Measurements from ENCODE around the gene CDH4. TPM values are rescaled to one million over a fixed set of nuclear protein-coding genes. Genes with fewer than 3 reads are reported as not detected.

The CDH4 gene
- total RNA-seq, 2 donors from 2014 or later: not detected

DNA sequence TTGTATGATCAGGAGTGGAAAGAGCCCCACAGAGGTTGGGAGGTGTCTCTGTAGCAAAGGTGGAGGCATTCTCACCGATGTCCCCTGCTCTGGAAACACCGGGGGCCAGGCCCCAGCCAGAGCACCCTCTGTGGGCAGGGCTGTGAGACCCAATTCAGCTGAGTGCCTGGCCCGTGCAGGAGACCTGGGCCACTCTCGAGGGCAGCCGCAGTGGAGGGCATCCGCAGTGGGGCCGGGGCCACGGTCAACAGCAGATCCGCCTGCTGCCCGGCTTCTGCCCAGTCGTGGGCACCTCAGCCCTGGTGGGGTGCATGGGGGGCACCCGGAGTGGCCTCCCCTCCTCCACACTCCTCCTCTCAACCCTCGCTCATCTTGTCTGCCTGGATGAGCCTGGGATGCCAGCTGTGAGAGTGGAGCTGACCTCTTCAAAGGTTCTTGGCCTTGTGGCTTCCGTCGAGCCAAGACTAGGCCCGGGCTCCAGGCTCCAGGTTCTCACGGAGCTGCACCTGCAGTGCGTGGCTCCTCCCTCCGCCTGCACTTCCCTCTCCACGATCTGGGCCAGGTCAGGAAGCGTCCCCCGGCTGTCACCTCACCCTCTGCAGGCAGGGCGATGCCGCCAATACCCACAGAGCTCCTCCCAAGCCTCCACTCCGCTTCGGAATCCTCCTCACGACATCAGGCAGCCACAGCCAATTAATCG is 678.9 kb downstream of the CDH4 start:
- H3K4me3 Mint-ChIP-seq: no peak overlapping the region
- no peaks in the 10 kb centered on the region for H3K36me3 Mint-ChIP-seq
- H3K9me3 Mint-ChIP-seq: no peaks in the 10 kb centered on the region
- no peak overlapping the region for H3K27ac Mint-ChIP-seq
- no peak for ATAC-seq
- no peak for DNase-seq (ENCODE audit: low spot score)
- peaks cover 0 to 11% of the 10 kb centered on the region in 2 donors for H3K4me1 Mint-ChIP-seq (ENCODE audit: low read depth in 2 of 2)
- no peaks in the 10 kb centered on the region for H3K27me3 Mint-ChIP-seq

DNA sequence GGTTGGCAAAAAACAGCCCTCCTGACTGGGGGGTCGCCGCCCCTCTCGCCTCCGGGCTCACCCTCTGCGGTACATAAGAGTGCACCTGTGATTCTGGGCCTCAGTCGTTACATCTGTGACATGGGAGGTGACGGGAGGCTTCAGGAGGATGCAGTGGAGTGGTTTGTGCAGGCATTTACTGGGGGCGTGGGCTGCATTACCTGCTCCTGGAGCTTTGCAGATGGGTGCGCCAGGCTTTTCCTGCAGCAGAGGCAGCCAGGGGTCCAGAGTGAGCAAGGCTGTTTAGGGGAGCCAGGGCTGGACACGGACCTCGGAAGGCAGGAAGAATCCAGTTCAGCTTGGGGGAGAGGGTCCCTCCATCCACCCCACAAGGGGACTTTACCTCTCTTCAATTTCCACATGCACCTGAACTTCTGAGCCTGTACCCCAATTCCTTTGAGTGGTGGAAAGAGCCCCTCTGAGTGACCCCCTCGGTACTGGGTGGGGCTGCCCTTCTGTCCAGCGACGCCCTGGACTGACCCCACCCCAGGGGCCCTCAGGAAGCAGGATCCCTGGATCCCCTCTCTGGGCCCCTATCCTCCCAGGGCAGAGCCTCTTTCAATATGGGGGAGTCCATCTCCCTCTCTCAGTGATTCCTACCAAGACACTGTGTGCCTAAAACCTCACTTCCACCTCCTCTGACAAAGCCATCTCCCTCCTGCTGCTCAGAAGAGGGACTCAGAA is 679.6 kb downstream of the CDH4 start:
- DNase-seq (ENCODE audit: low spot score) (no peak), ATAC-seq (no peak)
- Mint-ChIP-seq H3K27me3 (no peaks in the 10 kb centered on the region), H3K4me1 (ENCODE audit: low read depth in 2 of 2) (peaks cover 0 to 11% of the 10 kb centered on the region in 2 donors), H3K36me3 (no peaks in the 10 kb centered on the region), H3K27ac (no peak overlapping the region), H3K9me3 (no peaks in the 10 kb centered on the region), H3K4me3 (no peak overlapping the region)

DNA sequence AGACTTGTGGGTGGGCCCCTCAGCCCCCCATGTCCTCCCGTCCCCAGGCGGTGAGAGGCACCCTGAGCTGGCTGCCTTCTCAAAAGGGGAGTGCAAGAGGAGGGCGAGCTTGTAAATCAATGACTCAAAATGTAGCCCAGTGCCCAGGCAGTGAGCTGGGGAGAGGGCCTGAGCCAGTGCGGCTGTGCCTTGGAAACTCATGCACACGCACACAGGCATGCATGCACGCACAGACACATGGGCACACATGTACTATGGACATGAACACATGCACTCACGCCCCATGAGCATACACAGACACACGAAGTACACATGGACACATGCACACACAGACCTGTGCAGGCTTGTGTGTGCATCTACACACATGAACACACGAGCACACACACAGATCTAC is 680.1 kb downstream of the CDH4 start:
- Mint-ChIP-seq H3K4me3 (no peak overlapping the region), H3K27ac (no peak overlapping the region), H3K4me1 (ENCODE audit: low read depth in 2 of 2) (peaks cover 0 to 11% of the 10 kb centered on the region in 2 donors), H3K9me3 (no peaks in the 10 kb centered on the region), H3K36me3 (no peaks in the 10 kb centered on the region), H3K27me3 (no peaks in the 10 kb centered on the region)
- ATAC-seq: no peak
- DNase-seq (ENCODE audit: low spot score): no peak

DNA sequence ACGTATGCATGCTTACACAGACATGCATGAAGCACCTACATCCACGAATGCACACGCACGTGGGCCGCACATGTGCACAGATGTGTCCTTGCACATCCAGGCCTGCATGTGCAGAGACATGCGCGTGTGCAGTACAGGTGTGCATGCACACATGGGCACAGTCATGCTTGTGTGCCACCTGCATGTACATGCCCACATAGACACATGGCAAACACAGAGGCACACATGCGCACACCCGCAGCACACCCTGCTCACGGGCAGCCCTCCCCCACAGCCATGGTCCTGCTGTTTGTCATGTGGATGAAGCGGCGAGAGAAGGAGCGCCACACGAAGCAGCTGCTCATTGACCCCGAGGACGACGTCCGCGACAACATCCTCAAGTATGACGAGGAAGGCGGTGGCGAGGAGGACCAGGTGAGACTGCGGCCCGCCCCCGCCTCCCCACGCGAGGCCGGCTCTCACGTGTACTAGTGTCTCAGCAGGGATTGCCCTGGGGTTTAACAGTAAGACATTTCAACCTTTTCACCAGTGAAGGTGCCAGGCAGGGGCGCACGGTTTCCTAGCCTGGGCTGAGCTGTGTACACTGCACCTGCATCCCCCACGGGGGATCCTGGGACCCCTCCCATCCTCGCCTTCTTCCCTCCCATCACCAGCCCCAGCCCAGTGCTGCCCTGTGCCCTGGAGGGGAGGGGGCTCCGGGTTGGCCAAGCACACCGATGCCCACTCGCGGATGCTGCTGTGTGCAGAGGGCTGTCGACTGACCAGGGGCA is 680.8 kb downstream of the CDH4 start:
- ATAC-seq (no peak), DNase-seq (ENCODE audit: low spot score) (no peak)
- Mint-ChIP-seq H3K9me3 (no peaks in the 10 kb centered on the region), H3K27ac (no peak overlapping the region), H3K27me3 (no peaks in the 10 kb centered on the region), H3K4me1 (ENCODE audit: low read depth in 2 of 2) (peaks cover 0 to 11% of the 10 kb centered on the region in 2 donors), H3K4me3 (no peak overlapping the region), H3K36me3 (no peaks in the 10 kb centered on the region)

DNA sequence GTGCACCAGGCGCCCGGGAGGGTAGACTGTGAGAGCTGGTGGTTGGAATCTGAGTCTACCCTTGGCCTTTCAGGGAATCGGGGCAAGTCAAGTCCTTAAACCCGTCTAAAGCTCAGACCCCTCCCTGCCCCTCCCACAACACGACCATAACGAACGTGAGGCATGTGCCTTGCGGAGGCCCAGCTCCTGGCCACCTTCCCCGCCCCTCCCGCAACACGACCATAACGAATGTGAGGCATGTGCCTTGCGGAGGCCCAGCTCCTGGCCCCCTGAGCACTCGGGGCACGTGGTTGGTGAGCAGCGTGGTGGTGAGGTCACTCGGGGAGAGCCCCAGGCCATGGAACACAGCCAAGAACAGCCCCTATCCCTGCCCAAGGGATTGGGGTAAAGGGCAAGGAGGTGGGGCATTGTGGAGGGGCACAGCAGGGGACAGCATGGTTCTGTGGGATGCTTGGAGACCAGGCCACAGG is 681.5 kb downstream of the CDH4 start:
- H3K27ac Mint-ChIP-seq: no peak overlapping the region
- peaks cover 0 to 11% of the 10 kb centered on the region in 2 donors for H3K4me1 Mint-ChIP-seq (ENCODE audit: low read depth in 2 of 2)
- H3K27me3 Mint-ChIP-seq: no peaks in the 10 kb centered on the region
- no peak overlapping the region for H3K4me3 Mint-ChIP-seq
- ATAC-seq (no peak), DNase-seq (ENCODE audit: low spot score) (no peak)
- H3K36me3 Mint-ChIP-seq: no peaks in the 10 kb centered on the region
- no peaks in the 10 kb centered on the region for H3K9me3 Mint-ChIP-seq

DNA sequence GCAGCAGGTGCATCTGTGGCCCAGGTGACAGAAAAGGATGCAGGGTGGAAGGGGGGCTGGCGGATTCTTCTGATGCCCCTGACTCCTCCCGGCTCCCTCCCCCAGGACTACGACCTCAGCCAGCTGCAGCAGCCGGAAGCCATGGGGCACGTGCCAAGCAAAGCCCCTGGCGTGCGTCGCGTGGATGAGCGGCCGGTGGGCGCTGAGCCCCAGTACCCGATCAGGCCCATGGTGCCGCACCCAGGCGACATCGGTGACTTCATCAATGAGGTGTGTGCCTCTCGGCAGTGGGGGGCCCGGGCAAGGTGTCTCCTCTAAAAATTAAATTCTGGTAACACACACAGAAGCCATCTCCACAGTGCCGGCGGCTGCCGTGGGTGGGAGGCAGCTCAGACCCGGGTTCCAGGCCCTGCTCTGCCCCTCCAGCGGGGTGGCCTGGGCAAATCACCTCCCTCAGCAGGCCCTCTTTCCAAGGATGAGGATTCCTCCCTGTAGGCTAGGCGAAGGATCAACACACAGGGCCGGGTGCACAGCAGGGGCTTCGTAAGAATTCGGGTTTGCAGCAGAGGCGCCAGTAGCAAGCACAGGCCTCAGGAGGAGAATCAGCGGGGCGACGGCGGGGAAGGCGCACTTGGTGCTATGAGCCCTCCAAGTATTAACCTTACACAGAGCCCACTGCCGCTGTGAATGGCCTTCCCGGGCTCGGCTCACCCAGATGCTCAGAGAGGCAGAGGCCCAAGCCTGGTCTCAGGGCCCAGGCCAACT is 682.1 kb downstream of the CDH4 start:
- Mint-ChIP-seq H3K4me1 (ENCODE audit: low read depth in 2 of 2) (peaks cover 0 to 11% of the 10 kb centered on the region in 2 donors), H3K9me3 (no peaks in the 10 kb centered on the region), H3K36me3 (no peaks in the 10 kb centered on the region), H3K27me3 (no peaks in the 10 kb centered on the region), H3K27ac (no peak overlapping the region), H3K4me3 (no peak overlapping the region)
- ATAC-seq: no peak
- no peak for DNase-seq (ENCODE audit: low spot score)

DNA sequence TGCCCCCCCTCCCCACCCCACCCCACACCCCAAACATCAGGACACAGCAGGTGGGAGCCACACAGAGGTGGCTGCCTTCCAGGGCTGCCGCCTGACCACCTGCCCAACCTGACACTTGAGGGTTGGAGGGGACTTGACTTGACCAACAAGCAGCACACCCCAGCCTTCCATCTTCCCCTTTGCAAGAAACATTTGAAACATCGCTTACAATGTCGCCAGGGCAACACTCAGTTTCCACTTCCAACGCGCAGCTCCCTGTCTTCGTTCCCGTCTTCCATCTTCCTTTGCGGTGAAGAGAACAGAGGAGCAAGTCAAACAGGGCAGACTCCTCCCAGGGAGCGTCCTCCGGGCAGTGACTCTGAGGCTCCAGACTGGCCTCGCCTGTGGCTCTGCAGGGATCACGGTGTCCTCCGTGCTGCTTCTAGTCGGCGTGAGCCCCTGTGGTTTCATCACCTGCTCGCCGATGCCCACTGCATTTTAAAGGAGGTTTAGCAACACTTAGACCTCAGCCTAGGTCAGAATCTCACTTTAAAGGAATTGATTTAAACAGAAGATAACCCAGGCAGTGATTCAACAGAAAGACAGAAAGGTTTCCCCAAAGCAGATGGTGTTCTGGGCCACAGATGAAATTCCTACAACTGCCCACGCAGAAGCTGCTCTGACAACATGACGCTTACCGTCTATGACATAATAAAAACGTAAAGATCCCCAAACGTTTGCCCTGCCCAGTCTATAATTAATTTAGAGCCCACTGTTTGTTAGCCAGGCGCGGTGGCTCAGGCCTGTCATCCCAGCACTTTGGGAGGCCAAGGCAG is 682.9 kb downstream of the CDH4 start:
- Mint-ChIP-seq H3K27ac (no peak overlapping the region), H3K4me3 (no peak overlapping the region), H3K36me3 (no peaks in the 10 kb centered on the region), H3K4me1 (ENCODE audit: low read depth in 2 of 2) (peaks cover 0 to 11% of the 10 kb centered on the region in 2 donors), H3K9me3 (no peaks in the 10 kb centered on the region), H3K27me3 (no peaks in the 10 kb centered on the region)
- DNase-seq (ENCODE audit: low spot score) (no peak), ATAC-seq (no peak)

DNA sequence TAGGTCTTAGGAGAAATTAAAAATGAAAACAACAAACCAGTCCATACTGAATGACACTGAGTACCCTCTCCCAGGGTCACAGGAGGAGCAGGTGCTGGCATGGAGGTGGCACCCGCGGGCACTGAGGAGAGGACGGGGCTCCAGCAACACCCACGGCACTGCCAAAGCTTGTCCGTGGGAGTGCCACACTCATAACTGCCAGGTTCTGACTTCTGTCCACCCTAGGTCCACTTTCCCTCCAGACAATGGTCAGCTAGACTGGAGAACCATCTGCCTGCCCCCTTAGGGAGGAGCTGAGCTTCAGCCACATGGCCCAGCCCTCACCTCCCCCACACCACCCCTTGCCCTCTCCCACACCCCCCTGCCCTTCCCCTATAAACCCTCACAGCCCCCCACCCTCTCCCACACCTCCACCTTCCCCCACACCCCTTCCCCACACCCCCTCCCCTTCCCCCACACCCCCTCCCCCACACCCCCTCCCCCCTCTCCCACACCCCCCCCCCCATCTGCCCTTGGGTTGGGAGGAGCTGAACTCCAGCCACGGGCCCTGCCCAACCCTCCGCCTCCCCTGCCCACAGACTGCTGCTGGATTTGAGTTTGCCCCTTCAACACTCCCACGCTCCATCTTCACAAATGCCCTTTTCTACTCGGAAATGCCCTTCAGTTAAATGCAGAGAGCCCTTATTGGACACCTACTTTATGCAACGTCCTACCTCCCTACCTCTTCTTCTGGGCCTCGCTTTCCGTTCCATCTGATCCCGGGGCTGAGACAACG is 684.1 kb downstream of the CDH4 start:
- Mint-ChIP-seq H3K36me3 (no peaks in the 10 kb centered on the region), H3K4me1 (ENCODE audit: low read depth in 2 of 2) (peaks cover 0 to 11% of the 10 kb centered on the region in 2 donors), H3K27ac (no peak overlapping the region), H3K4me3 (no peak overlapping the region), H3K9me3 (no peaks in the 10 kb centered on the region), H3K27me3 (no peaks in the 10 kb centered on the region)
- no peak for ATAC-seq
- DNase-seq (ENCODE audit: low spot score): no peak

DNA sequence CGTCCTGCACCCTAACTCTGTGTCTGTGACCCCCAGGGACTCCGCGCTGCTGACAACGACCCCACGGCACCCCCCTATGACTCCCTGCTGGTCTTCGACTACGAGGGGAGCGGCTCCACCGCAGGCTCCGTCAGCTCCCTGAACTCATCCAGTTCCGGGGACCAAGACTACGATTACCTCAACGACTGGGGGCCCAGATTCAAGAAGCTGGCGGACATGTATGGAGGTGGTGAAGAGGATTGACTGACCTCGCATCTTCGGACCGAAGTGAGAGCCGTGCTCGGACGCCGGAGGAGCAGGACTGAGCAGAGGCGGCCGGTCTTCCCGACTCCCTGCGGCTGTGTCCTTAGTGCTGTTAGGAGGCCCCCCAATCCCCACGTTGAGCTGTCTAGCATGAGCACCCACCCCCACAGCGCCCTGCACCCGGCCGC is 684.7 kb downstream of the CDH4 start:
- Mint-ChIP-seq H3K27me3 (no peaks in the 10 kb centered on the region), H3K4me3 (no peak overlapping the region), H3K27ac (no peak overlapping the region), H3K4me1 (ENCODE audit: low read depth in 2 of 2) (peaks cover 0 to 11% of the 10 kb centered on the region in 2 donors), H3K36me3 (no peaks in the 10 kb centered on the region), H3K9me3 (no peaks in the 10 kb centered on the region)
- DNase-seq (ENCODE audit: low spot score): no peak
- ATAC-seq: no peak

DNA sequence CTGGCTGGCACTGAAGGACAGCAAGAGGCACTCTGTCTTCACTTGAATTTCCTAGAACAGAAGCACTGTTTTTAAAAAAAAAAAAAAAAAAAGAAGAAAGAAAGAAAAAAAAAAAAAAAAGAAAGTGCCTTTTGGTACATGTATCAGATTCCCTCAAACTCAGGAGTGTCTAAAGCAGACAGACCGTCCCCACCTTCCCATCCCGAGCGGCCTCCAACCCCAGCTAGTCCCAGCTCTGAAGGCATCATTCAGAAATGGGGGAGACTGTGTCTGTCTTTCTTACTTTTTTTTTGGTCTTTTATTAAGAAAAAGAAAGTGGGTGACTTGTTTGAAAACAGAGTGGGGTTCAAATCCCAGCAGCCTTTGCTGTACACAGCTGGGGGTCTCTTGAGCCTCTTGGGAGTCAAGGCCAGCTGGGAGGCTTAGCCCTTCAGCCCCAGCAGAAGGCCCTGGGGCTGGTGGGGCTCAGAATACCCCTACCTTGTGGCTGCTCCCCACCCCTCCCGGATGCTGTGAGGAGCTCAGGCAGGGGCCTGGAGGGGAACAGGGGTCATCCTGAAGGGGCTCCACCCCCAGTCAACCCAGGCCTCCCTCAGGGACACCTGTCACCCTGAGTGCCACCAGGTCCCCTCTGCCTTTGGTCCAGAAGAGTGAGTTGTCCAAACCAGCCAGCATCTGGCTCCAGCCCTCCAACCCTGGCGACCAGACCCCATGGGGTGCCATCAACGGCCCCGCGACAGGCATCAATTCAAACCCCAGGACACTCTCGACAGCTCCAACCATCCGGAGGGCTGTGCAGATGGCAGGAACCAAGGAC is 685.3 kb downstream of the CDH4 start:
- no peak overlapping the region for H3K4me3 Mint-ChIP-seq
- peaks cover 0 to 11% of the 10 kb centered on the region in 2 donors for H3K4me1 Mint-ChIP-seq (ENCODE audit: low read depth in 2 of 2)
- ATAC-seq (no peak), DNase-seq (ENCODE audit: low spot score) (no peak)
- no peaks in the 10 kb centered on the region for H3K36me3 Mint-ChIP-seq
- H3K27me3 Mint-ChIP-seq: no peaks in the 10 kb centered on the region
- H3K27ac Mint-ChIP-seq: no peak overlapping the region
- no peaks in the 10 kb centered on the region for H3K9me3 Mint-ChIP-seq

DNA sequence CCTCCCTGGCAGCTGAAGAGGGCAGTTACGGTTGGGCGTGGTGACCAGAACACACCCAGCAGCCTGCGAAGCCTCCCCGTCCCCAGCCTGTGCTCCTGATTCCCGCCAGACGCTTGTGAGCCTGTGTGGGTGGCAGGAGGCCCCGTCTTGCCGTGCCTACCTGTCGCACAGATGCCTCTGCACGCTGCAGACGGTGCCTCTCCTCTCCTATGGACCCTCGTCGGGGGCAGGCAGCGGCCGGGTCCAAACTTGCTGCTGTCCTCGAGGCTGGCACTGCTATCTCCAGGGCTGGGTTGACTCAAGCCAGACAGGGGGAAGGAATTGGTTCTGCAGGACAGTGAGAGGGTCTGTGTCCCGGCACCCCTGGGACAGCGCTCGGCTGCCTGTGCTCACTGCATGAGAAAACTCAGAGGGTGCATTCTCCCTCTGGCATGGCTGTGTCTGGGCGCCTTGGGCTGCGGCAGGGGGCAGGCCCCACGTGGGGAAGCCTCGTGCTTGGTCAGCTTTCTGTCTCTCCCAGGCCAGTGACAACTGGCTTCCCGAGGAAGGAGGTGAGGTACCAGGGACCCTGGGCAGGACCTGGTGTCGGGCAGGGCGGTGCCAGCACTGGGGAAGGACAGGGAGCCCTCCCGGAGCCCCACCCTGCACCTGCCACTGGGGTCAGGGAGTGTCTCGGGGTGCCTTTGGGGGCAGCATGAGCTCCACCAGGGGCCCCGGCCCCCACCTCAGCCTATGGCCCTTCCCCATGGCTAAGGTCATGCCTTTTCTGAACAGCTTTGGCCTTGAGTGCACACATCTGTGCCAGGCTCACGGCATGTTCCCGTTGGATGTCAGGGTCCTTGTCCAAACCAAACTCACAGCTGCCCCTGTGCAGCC is 686.1 kb downstream of the CDH4 start:
- no peaks in the 10 kb centered on the region for H3K27me3 Mint-ChIP-seq
- no peaks in the 10 kb centered on the region for H3K36me3 Mint-ChIP-seq
- peaks cover 0 to 7% of the 10 kb centered on the region in 2 donors for H3K4me1 Mint-ChIP-seq (ENCODE audit: low read depth in 2 of 2)
- H3K27ac Mint-ChIP-seq: no peak overlapping the region
- H3K4me3 Mint-ChIP-seq: no peak overlapping the region
- no peak for ATAC-seq
- no peak for DNase-seq (ENCODE audit: low spot score)
- no peaks in the 10 kb centered on the region for H3K9me3 Mint-ChIP-seq

Data from natural killer cell treated with Interleukin-12 subunit alpha and Interleukin-12 subunit beta and Interleukin-15 and Interleukin-18, amount 100 ng/mL, for 72 hours (primary cell).